Transverse colon (tissue), 4 donors: Measurements from ENCODE around the gene HK1. TPM values are rescaled to one million over a fixed set of nuclear protein-coding genes. Genes with fewer than 3 reads are reported as not detected.

ENCODE experiments used
- DNase-seq: peaks from one replicate; pipeline ENCODE4 v3.0.0-alpha.2; 2019
- H3K27ac ChIP-seq, 4 donors: fragments of 200-600 bp; sonication (generic); 2 replicates each; pipeline ENCODE4 v1.5.1; 2016 to 2018; ENCODE audit warnings: inconsistent platforms in 4 of 4
- H3K27me3 ChIP-seq: fragments of 200-600 bp; sonication (generic); 2 replicates; pipeline ENCODE4 v1.5.1; 2017; ENCODE audit warnings: inconsistent platforms
- H3K36me3 ChIP-seq, 4 donors: fragments of 200-600 bp; sonication (generic); 2 replicates each; pipeline ENCODE4 v1.5.1; 2017 to 2019; ENCODE audit warnings: inconsistent platforms in 4 of 4
- H3K4me1 ChIP-seq, 4 donors: fragments of 200-600 bp; sonication (generic); 2 replicates each; pipeline ENCODE4 v1.5.1; 2017 to 2020; ENCODE audit warnings: inconsistent platforms in 4 of 4
- H3K4me3 ChIP-seq, 4 donors: fragments of 200-600 bp; sonication (generic); 1 replicate in 1 of 4; 2 replicates in 3 of 4; pipeline versions ENCODE4 v1.5.1 to v1.6.1; 2017 to 2019; ENCODE audit warnings: inconsistent platforms in 4 of 4
- H3K9me3 ChIP-seq, 2 donors: fragments of 200-600 bp; sonication (generic); 2 replicates each; pipeline ENCODE4 v1.5.1; 2017 to 2019; ENCODE audit warnings: inconsistent platforms in 2 of 2
- CTCF ChIP-seq, 5 experiments: fragments of 200-600 bp in 3 of 5; fragments of 450-650 bp in 2 of 5; sonication (generic) in 3 of 5; IDR thresholded peaks; 1 replicate in 2 of 5; 2 replicates in 3 of 5; pipeline ENCODE4 v1.5.1; 2016 to 2017; ENCODE audit warnings: antibody characterized with exemption in 5 of 5, inconsistent platforms in 3 of 5, mild to moderate bottlenecking in 2 of 5, moderate library complexity in 1 of 5
- EP300 ChIP-seq: sonication (generic); formaldehyde crosslinking; IDR thresholded peaks from one replicate; pipeline ENCODE4 v1.6.1; 2017; ENCODE audit warnings: antibody characterized with exemption, low read depth
- POLR2A ChIP-seq: fragments of 450-650 bp; IDR thresholded peaks from one replicate; pipeline ENCODE4 v1.6.1; 2016; ENCODE audit warnings: antibody characterized with exemption, mild to moderate bottlenecking, moderate library complexity
- POLR2AphosphoS5 ChIP-seq, 3 donors: sonication (generic); formaldehyde crosslinking; IDR thresholded peaks; one replicate each; pipeline ENCODE4 v1.6.1; 2016; ENCODE audit warnings: antibody characterized with exemption in 3 of 3
- WGBS, 2 donors: methylation state at CpG; one replicate each; pipeline ENCODE4 v1.1.5; 2018; ENCODE audit warnings: low coverage in 1 of 2; 5-methylcytosine and 5-hydroxymethylcytosine counted together
- in situ Hi-C, 4 donors: fragments of 200-750 bp; cut with MboI; loops; one replicate each; pipeline versions ENCODE4 v1.15.0 to v1.15.1; 2017; ENCODE audit warnings: low sequenced_read_pairs in 3 of 4, low pct_ligation_motif_present in 1 of 4, low pct_unique_long_range_greater_than_20kb in 1 of 4
- intact Hi-C: fragments of 100-400 bp; cut with DNase I; formaldehyde crosslinking; loops from one replicate; pipeline ENCODE4 v1.15.1; 2023; ENCODE audit warnings: low total_unique reads
- total RNA-seq, 4 donors: library from RNA; depleted of rRNA; stranded (reverse); fragments of >200 nt; gene quantifications; one replicate each; pipeline ENCODE4 v1.1.0, GENCODE V29; 2016

Gene HK1
- total RNA-seq, 4 donors from 2014 or later: 27.3 to 69.9 (median 54.0) TPM

- H3K36me3 ChIP-seq: no peaks in the 10 kb centered on the region
- no peak overlapping the region for H3K4me3 ChIP-seq
- H3K4me1 ChIP-seq: peaks cover 5 to 14% (median 9%) of the 10 kb centered on the region in 4 donors
- 83 to 84% methylated on average over 5 to 8 of the region's 8 CpGs for WGBS, 2 donors
- no peaks in the 10 kb centered on the region for H3K9me3 ChIP-seq
- H3K27ac ChIP-seq: no peak overlapping the region
- no peaks in the 10 kb centered on the region for H3K27me3 ChIP-seq
- intact Hi-C loops: no loop called here
- in situ Hi-C loops: no loop called here
- no peak for TF ChIP-seq CTCF (IDR thresholded peaks at IDR 0.05)
- no peak for TF ChIP-seq POLR2AphosphoS5 (IDR thresholded peaks at IDR 0.05)
- TF ChIP-seq POLR2A: no peak
- DNase-seq: no peak
Observed at GRCh38 chr10:69353977-69354635, 75.8 kb downstream of the HK1 start.

- Histone ChIP-seq H3K27me3 (no peaks in the 10 kb centered on the region), H3K9me3 (no peaks in the 10 kb centered on the region), H3K4me1 (peaks cover 17 to 24% (median 21%) of the 10 kb centered on the region in 4 donors), H3K36me3 (no peaks in the 10 kb centered on the region), H3K27ac (no peak overlapping the region), H3K4me3 (no peak overlapping the region)
- intact Hi-C loops: no loop called here
- in situ Hi-C loops: no loop called here
- TF ChIP-seq CTCF (IDR thresholded peaks at IDR 0.05) (no peak), POLR2A (no peak), POLR2AphosphoS5 (IDR thresholded peaks at IDR 0.05) (no peak), EP300 (no peak)
- WGBS, 2 donors: 80 to 90% methylated on average over 2 of the region's 2 CpGs
- DNase-seq: no peak
Observed at GRCh38 chr10:69356187-69356586, 77.9 kb downstream of the HK1 start.

GRCh38 chr10:69358148-69358795, 80.0 kb downstream of the HK1 start:
- no peak for DNase-seq
- Histone ChIP-seq H3K9me3 (no peaks in the 10 kb centered on the region), H3K4me1 (peaks cover 23 to 41% (median 39%) of the 10 kb centered on the region in 4 donors), H3K36me3 (no peaks in the 10 kb centered on the region), H3K27ac (no peak overlapping the region), H3K4me3 (no peak overlapping the region), H3K27me3 (no peaks in the 10 kb centered on the region)
- intact Hi-C loops (no loop called here), in situ Hi-C loops (no loop called here)
- TF ChIP-seq CTCF (IDR thresholded peaks at IDR 0.05) (no peak), POLR2A (no peak), POLR2AphosphoS5 (IDR thresholded peaks at IDR 0.05) (no peak), EP300 (no peak)
- WGBS, 2 donors: 84 to 88% methylated on average over 5 to 12 of the region's 12 CpGs

GRCh38 chr10:69359148-69359547, 80.9 kb downstream of the HK1 start:
- Histone ChIP-seq H3K27me3 (no peaks in the 10 kb centered on the region), H3K27ac (peak overlapping the region; percentile 75 to 82 (median 78)), H3K4me3 (no peak overlapping the region), H3K36me3 (no peaks in the 10 kb centered on the region), H3K9me3 (no peaks in the 10 kb centered on the region), H3K4me1 (peaks cover 23 to 41% (median 39%) of the 10 kb centered on the region in 4 donors)
- WGBS, 2 donors: 64 to 77% methylated on average over 3 of the region's 3 CpGs
- in situ Hi-C loops (no loop called here), intact Hi-C loops (no loop called here)
- TF ChIP-seq POLR2A: no peak
- TF ChIP-seq EP300: no peak
- no peak for TF ChIP-seq POLR2AphosphoS5 (IDR thresholded peaks at IDR 0.05)
- no peak for DNase-seq
